ENCODE data around the gene RERE.
"Not testable (repeated sequence)": the region's sequence is repeated elsewhere in the genome, so short reads cannot be mapped to it uniquely, and the experiment has no call there.

RERE gene

GRCh38 chr1:8510041-8510823 lies 307.2 kb downstream of the RERE start:
- TF ChIP-seq, protein P1, sequence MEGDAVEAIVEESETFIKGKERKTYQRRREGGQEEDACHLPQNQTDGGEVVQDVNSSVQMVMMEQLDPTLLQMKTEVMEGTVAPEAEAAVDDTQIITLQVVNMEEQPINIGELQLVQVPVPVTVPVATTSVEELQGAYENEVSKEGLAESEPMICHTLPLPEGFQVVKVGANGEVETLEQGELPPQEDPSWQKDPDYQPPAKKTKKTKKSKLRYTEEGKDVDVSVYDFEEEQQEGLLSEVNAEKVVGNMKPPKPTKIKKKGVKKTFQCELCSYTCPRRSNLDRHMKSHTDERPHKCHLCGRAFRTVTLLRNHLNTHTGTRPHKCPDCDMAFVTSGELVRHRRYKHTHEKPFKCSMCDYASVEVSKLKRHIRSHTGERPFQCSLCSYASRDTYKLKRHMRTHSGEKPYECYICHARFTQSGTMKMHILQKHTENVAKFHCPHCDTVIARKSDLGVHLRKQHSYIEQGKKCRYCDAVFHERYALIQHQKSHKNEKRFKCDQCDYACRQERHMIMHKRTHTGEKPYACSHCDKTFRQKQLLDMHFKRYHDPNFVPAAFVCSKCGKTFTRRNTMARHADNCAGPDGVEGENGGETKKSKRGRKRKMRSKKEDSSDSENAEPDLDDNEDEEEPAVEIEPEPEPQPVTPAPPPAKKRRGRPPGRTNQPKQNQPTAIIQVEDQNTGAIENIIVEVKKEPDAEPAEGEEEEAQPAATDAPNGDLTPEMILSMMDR (conservative IDR thresholded peaks at IDR 0.05), result no peak
- TF ChIP-seq ZFX (IDR thresholded peaks at IDR 0.05), result no peak
- no peak overlapping the region for H3K27ac ChIP-seq

DNA sequence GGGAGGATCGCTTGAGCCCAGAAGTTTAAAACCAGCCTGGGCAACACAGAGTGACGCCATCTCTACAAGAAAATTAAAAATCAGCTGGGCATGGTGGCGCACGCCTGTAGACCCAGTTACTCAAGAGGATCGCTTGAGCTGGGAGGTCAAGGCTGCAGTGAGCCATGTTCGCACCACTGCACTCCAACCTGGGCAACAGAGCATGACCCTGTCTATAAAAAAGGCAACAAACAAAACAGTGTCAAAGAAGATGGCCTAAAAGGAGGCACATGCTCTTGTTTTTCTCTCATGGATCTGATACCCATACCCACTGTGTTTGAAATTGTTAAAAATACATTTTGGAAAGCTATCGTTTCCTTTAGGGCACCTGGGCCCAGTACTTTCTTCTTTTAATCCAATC lies 307.9 kb downstream of the RERE start:
- TF ChIP-seq, protein P1 (conservative IDR thresholded peaks at IDR 0.05), result no peak
- no peak for TF ChIP-seq ZFX (IDR thresholded peaks at IDR 0.05)
- H3K27ac ChIP-seq, result no peak overlapping the region

GRCh38 chr1:8506995-8507615 lies 310.3 kb downstream of the RERE start:
- TF ChIP-seq ZFX (IDR thresholded peaks at IDR 0.05), result no peak
- TF ChIP-seq, protein P1 (conservative IDR thresholded peaks at IDR 0.05), result no peak
- H3K27ac ChIP-seq, result no peak overlapping the region

DNA sequence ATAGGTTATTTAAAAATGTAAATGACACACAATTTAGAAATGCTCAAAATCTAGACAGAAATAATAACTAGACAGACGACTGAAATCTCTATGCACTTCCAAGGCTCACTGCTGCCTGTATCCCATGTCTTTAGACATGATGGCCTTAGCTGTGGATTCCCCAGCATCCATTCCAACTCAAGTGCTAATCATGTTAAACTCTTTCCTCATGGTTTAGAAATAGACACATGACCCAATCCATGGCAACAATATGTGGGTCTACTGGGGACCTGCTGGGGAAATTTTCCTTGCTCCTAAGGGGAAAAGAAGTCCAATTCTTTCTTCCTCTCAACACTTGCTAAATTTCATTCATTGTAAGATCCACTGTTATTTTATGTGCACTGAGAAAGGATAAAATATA lies 311.0 kb downstream of the RERE start:
- no peak for TF ChIP-seq ZFX (IDR thresholded peaks at IDR 0.05)
- TF ChIP-seq, protein P1 (conservative IDR thresholded peaks at IDR 0.05), result no peak

DNA sequence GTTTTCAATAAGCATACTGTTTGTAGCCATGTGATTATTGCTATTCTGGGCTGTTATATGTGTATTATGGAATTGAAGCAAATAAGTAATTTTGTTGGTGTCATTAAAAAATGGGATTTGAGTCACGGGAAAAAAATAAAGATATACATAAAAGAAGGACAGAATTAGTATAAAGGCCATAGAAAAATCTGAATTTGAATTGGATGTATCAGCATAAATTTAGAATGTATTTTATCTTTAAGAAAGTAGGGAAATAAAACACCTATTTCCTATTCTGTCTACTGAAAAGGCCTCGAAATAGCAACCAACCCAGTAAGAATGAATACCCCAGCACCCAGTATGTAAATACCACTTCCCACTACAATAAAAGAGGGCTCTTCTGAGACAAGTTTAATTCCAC lies 313.6 kb downstream of the RERE start:
- TF ChIP-seq ZFX (IDR thresholded peaks at IDR 0.05), result no peak
- TF ChIP-seq, protein P1 (conservative IDR thresholded peaks at IDR 0.05), result no peak
- H3K27ac ChIP-seq, result no peak overlapping the region

More for the DNA sequence above, 311.0 kb downstream of the RERE start:
- no peak overlapping the region for H3K27ac ChIP-seq

DNA sequence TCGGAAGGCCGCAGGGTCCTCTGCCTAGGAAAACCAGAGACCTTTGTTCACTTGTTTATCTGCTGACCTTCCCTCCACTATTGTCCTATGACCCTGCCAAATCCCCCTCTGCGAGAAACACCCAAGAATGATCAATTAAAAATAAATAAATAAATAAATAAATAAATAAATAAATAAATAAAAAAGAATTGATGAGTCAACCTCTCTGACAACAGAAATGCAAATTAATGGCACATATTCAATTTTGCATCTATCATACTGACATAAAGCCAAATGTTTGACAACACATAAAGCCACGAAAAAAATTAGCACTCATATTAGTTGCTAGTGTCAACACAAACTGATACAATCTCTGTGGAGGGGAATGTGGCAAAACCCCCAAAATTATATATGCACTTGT lies 314.5 kb downstream of the RERE start:
- H3K27ac ChIP-seq, result not testable (repeated sequence)

GRCh38 chr1:8497210-8497819 lies 320.1 kb downstream of the RERE start:
- TF ChIP-seq ZFX (IDR thresholded peaks at IDR 0.05), result no peak
- TF ChIP-seq, protein P1 (conservative IDR thresholded peaks at IDR 0.05), result no peak
- no peak overlapping the region for H3K27ac ChIP-seq

Measured in C4-2B (cell line).